H9 (cell line): ENCODE results near the gene ANK2. TPM values are rescaled to one million over a fixed set of nuclear protein-coding genes. Genes with fewer than 3 reads are reported as not detected.

ENCODE experiments used
- DNase-seq: peaks from one replicate; pipeline ENCODE4 v3.0.0-alpha.2; 2017
- H2AFZ ChIP-seq: one replicate; pipeline ENCODE4 v1.6.1; 2013; ENCODE audit warnings: mild to moderate bottlenecking, low read length, control low read depth, moderate library complexity
- H2AK5ac ChIP-seq: 2 replicates; pipeline ENCODE4 v1.6.1; 2013; ENCODE audit warnings: low read length, control low read depth, mixed read lengths; ENCODE audit not compliant: insufficient read length
- H2BK120ac ChIP-seq: one replicate; pipeline ENCODE4 v1.6.1; 2013; ENCODE audit warnings: low read depth, mild to moderate bottlenecking, low read length, control low read depth, inconsistent platforms; ENCODE audit not compliant: poor library complexity, severe bottlenecking
- H2BK12ac ChIP-seq: 2 replicates; pipeline ENCODE4 v1.6.1; 2013; ENCODE audit warnings: low read length, control low read depth, mixed read lengths, low read depth; ENCODE audit not compliant: insufficient read length
- H2BK15ac ChIP-seq: 2 replicates; pipeline ENCODE4 v1.6.1; 2013; ENCODE audit warnings: low read depth, low read length, control low read depth
- H2BK20ac ChIP-seq: one replicate; pipeline ENCODE4 v1.6.1; 2013; ENCODE audit warnings: low read depth, mild to moderate bottlenecking, low read length, control low read depth, inconsistent platforms; ENCODE audit not compliant: poor library complexity, severe bottlenecking
- H2BK5ac ChIP-seq: 2 replicates; pipeline ENCODE4 v1.6.1; 2013; ENCODE audit warnings: low read length, control low read depth, mixed read lengths; ENCODE audit not compliant: insufficient read length
- H3K14ac ChIP-seq: 2 replicates; pipeline ENCODE4 v1.6.1; 2013; ENCODE audit warnings: low read length, control low read depth; ENCODE audit not compliant: insufficient read depth
- H3K18ac ChIP-seq: 2 replicates; pipeline ENCODE4 v1.6.1; 2013; ENCODE audit warnings: low read depth, mild to moderate bottlenecking, mixed read lengths, low read length, control low read depth; ENCODE audit not compliant: insufficient read length
- H3K23ac ChIP-seq: 2 replicates; pipeline ENCODE4 v1.6.1; 2013; ENCODE audit warnings: low read length, control low read depth, mixed read lengths, low read depth; ENCODE audit not compliant: insufficient read length
- H3K23me2 ChIP-seq: 2 replicates; pipeline ENCODE4 v1.6.1; 2013; ENCODE audit warnings: low read depth, mild to moderate bottlenecking, mixed read lengths, low read length, control low read depth; ENCODE audit not compliant: insufficient read length, poor library complexity, severe bottlenecking
- H3K27ac ChIP-seq: 2 replicates; pipeline ENCODE4 v1.5.1; 2013; ENCODE audit warnings: low read length, control low read depth, mixed read lengths, low read depth; ENCODE audit not compliant: insufficient read length
- H3K27me3 ChIP-seq: 2 replicates; pipeline ENCODE4 v1.6.1; 2013; ENCODE audit warnings: low read length, control low read depth, inconsistent platforms; ENCODE audit not compliant: insufficient read depth
- H3K4ac ChIP-seq: 2 replicates; pipeline ENCODE4 v1.6.1; 2013; ENCODE audit warnings: low read depth, mild to moderate bottlenecking, control low read depth, inconsistent platforms, low read length, moderate library complexity
- H3K4me1 ChIP-seq: 2 replicates; pipeline ENCODE4 v1.6.1; 2013; ENCODE audit warnings: low read length, control low read depth, inconsistent platforms; ENCODE audit not compliant: insufficient read depth
- H3K4me2 ChIP-seq: 2 replicates; pipeline ENCODE4 v1.6.1; 2013; ENCODE audit warnings: low read length, control low read depth, mixed read lengths; ENCODE audit not compliant: insufficient read length, insufficient read depth
- H3K56ac ChIP-seq: 2 replicates; pipeline ENCODE4 v1.6.1; 2013; ENCODE audit warnings: low read depth, mild to moderate bottlenecking, mixed read lengths, low read length, control low read depth; ENCODE audit not compliant: insufficient read length
- H3K79me1 ChIP-seq: 2 replicates; pipeline ENCODE4 v1.6.1; 2013; ENCODE audit warnings: low read depth, mild to moderate bottlenecking, moderate library complexity, low read length, control low read depth, inconsistent platforms; ENCODE audit not compliant: insufficient read depth, poor library complexity, severe bottlenecking
- H3K79me2 ChIP-seq: 2 replicates; pipeline ENCODE4 v1.6.1; 2013; ENCODE audit warnings: low read length, control low read depth, inconsistent platforms; ENCODE audit not compliant: insufficient read depth
- H3K9ac ChIP-seq: 2 replicates; pipeline ENCODE4 v1.6.1; 2013; ENCODE audit warnings: low read length, control low read depth, mixed read lengths; ENCODE audit not compliant: insufficient read length; ENCODE audit errors: extremely low read depth
- H3K9me3 ChIP-seq: one replicate; pipeline ENCODE4 v1.6.1; 2013; ENCODE audit warnings: low read depth, low read length, inconsistent platforms; ENCODE audit not compliant: control insufficient read depth
- H3T11ph ChIP-seq: one replicate; pipeline ENCODE4 v1.6.1; 2013; ENCODE audit warnings: mild to moderate bottlenecking, low read length, control low read depth, inconsistent platforms
- H4K20me1 ChIP-seq: one replicate; pipeline ENCODE4 v1.6.1; 2013; ENCODE audit not compliant: control insufficient read depth, insufficient read length, insufficient read depth
- H4K5ac ChIP-seq: 2 replicates; pipeline ENCODE4 v1.6.1; 2013; ENCODE audit warnings: low read depth, mild to moderate bottlenecking, mixed read lengths, low read length, control low read depth; ENCODE audit not compliant: insufficient read length
- H4K8ac ChIP-seq: replicated peaks from 2 replicates; pipeline ENCODE4 v1.6.1; 2013; ENCODE audit warnings: low read length, control low read depth, mixed read lengths, low read depth; ENCODE audit not compliant: insufficient read length
- H4K91ac ChIP-seq: 2 replicates; pipeline ENCODE4 v1.6.1; 2013; ENCODE audit warnings: low read depth, mild to moderate bottlenecking, moderate library complexity, mixed read lengths, low read length, control low read depth; ENCODE audit not compliant: insufficient read length
- H3K27ac Mint-ChIP-seq, 3 experiments: 2 replicates in 2 of 3; 3 replicates in 1 of 3; pipeline ENCODE4 v1.8.0; 2020 to 2021; ENCODE audit warnings: mixed read lengths in 3 of 3, mild to moderate bottlenecking in 1 of 3, moderate library complexity in 1 of 3
- H3K27me3 Mint-ChIP-seq: 2 replicates; pipeline ENCODE4 v1.8.0; 2021; ENCODE audit warnings: low read depth, mild to moderate bottlenecking, moderate library complexity, mixed read lengths
- H3K36me3 Mint-ChIP-seq, 3 experiments: 2 replicates in 2 of 3; 3 replicates in 1 of 3; pipeline ENCODE4 v1.8.0; 2020 to 2021; ENCODE audit warnings: low read depth in 3 of 3, mixed read lengths in 3 of 3; ENCODE audit not compliant: insufficient read depth in 1 of 3
- H3K4me1 Mint-ChIP-seq, 2 experiments: 2 replicates each; pipeline ENCODE4 v1.8.0; 2020; ENCODE audit warnings: mixed read lengths in 2 of 2
- H3K4me3 Mint-ChIP-seq, 2 experiments: 2 replicates in 1 of 2; 3 replicates in 1 of 2; pipeline ENCODE4 v1.8.0; 2020 to 2021; ENCODE audit warnings: mild to moderate bottlenecking in 2 of 2, mixed read lengths in 2 of 2, moderate library complexity in 1 of 2
- H3K9me3 Mint-ChIP-seq, 2 experiments: 2 replicates in 1 of 2; 3 replicates in 1 of 2; pipeline ENCODE4 v1.8.0; 2020; ENCODE audit warnings: mild to moderate bottlenecking in 2 of 2, mixed read lengths in 2 of 2, moderate library complexity in 1 of 2
- WGBS: extraction: QIAGEN DNeasy Blood & Tissue Kit; methylation state at CpG from one replicate; pipeline ENCODE4 v1.1.7; 2013; ENCODE audit warnings: missing lambda C conversion rate, low lambda C conversion rate, mixed read lengths; ENCODE audit not compliant: insufficient read length; ENCODE audit errors: extremely low coverage; 5-methylcytosine and 5-hydroxymethylcytosine counted together
- total RNA-seq: library from RNA; stranded (reverse); gene quantifications from 2 replicates; pipeline ENCODE4 v1.2.1, GENCODE V29; 2021
- TF ChIP-seq, protein P1 (sequence below): fragments of 200-600 bp; sonication (generic); conservative IDR thresholded peaks from 3 replicates; pipeline ENCODE4 v1.8.0; 2021; ENCODE audit warnings: antibody characterized with exemption, mild to moderate bottlenecking

ANK2 gene
- total RNA-seq, 1 experiment from 2014 or later = 36.8 TPM

DNA sequence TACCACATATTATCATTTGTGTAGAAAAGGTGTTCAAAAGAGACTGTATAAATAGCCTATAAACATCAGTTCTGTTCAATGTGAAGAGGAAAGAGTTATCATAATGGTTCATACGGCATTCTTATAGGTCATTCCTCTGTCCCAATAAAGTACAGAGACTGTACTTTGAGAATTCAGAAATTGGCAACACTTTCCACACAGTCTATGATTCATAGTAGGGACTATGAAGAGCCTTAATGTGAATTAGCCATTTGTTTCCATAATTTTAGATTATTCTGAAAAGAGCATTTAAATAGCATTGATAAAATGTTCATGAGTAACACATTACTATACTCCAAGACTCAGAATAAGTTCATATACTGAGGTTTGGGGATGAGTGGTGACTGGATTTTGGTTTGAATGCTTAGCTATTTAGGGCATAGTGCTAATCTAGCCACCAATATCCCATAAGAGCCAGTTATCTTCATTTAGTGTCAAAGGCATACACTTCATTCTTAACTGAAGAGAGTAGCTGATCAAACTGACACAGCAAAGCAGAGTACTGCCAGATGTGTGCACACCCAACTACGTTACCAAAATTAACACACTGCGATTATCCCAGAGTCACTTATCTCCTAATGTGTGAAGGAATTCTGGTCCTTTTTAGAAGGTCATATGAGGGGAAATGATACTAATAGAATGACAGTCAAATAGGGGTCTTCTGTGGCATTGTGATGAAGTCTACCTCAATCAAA is 10.2 kb downstream of the ANK2 start:
- Histone ChIP-seq H3K9ac (no peak overlapping the region), H4K20me1 (no peaks in the 10 kb centered on the region), H3K27me3 (no peaks in the 10 kb centered on the region), H2BK5ac (no peak overlapping the region), H3K14ac (no peak overlapping the region), H3K79me1 (no peaks in the 10 kb centered on the region), H4K8ac (no peak overlapping the region), H2BK120ac (no peak overlapping the region), H2AFZ (no peak overlapping the region), H3K9me3 (no peaks in the 10 kb centered on the region), H3K18ac (no peak overlapping the region), H3K27ac (no peak overlapping the region), H3K4ac (no peak overlapping the region), H2AK5ac (no peak overlapping the region), H2BK12ac (no peak overlapping the region), H3K23ac (no peak overlapping the region), H3K79me2 (no peaks in the 10 kb centered on the region), H2BK20ac (no peak overlapping the region), H3K23me2 (no peaks in the 10 kb centered on the region), H2BK15ac (no peak overlapping the region), H3K4me1 (no peaks in the 10 kb centered on the region; the same call in 1 of the 2 replicates), H3T11ph (no peak overlapping the region), H4K5ac (no peak overlapping the region), H3K4me2 (no peak overlapping the region), H4K91ac (no peak overlapping the region), H3K56ac (no peak overlapping the region)
- Mint-ChIP-seq H3K27me3 (no peaks in the 10 kb centered on the region), H3K4me1 (peaks cover 48 to 57% of the 10 kb centered on the region in 2 experiments), H3K27ac (no peak overlapping the region), H3K9me3 (no peaks in the 10 kb centered on the region), H3K4me3 (no peak overlapping the region), H3K36me3 (no peaks in the 10 kb centered on the region)
- DNase-seq = no peak
- no CpG with 5 or more reads among the region's 3 CpGs for WGBS
- TF ChIP-seq, protein P1, sequence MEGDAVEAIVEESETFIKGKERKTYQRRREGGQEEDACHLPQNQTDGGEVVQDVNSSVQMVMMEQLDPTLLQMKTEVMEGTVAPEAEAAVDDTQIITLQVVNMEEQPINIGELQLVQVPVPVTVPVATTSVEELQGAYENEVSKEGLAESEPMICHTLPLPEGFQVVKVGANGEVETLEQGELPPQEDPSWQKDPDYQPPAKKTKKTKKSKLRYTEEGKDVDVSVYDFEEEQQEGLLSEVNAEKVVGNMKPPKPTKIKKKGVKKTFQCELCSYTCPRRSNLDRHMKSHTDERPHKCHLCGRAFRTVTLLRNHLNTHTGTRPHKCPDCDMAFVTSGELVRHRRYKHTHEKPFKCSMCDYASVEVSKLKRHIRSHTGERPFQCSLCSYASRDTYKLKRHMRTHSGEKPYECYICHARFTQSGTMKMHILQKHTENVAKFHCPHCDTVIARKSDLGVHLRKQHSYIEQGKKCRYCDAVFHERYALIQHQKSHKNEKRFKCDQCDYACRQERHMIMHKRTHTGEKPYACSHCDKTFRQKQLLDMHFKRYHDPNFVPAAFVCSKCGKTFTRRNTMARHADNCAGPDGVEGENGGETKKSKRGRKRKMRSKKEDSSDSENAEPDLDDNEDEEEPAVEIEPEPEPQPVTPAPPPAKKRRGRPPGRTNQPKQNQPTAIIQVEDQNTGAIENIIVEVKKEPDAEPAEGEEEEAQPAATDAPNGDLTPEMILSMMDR = no peak
